Measurements from ENCODE around the gene BBX.

Gene BBX

GRCh38 chr3:107704477-107704876, 181.7 kb downstream of the BBX start:
- Histone ChIP-seq H3K27ac (no peak overlapping the region), H3K4me3 (no peak overlapping the region)
- no peak for TF ChIP-seq CTCF (IDR thresholded peaks at IDR 0.05)
- DNase-seq (ENCODE audit: low spot score) = no peak

DNA sequence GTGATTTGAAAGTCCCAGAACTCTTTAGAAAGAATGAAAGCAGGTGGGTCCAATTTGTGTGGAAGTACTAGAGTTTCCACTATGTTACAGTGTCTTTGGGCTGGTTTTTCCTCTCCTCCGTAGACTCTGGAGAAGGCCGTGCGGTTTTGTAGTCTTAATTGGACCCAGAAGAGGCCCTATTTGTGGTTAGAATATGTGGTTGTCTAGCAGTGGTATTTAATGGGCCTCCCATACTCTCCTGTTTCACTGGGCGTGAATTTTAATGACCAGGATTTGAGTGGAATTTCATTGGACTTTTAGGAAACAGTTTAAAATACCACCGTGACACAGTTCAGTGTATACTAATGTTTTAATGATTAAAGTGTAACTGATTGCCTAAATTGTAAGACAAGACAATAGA, 182.3 kb downstream of the BBX start:
- H3K27ac ChIP-seq = no peak overlapping the region
- no peak overlapping the region for H3K4me3 ChIP-seq
- DNase-seq (ENCODE audit: low spot score) = no peak
- no peak for TF ChIP-seq CTCF (IDR thresholded peaks at IDR 0.05)

- no peak overlapping the region for H3K4me3 ChIP-seq
- no peak for TF ChIP-seq CTCF (IDR thresholded peaks at IDR 0.05)
- no peak for DNase-seq (ENCODE audit: low spot score)
- no peak overlapping the region for H3K27ac ChIP-seq
Measured at GRCh38 chr3:107710851-107711250, 188.1 kb downstream of the BBX start.

GRCh38 chr3:107716734-107717133, 194.0 kb downstream of the BBX start:
- no peak overlapping the region for H3K4me3 ChIP-seq
- H3K27ac ChIP-seq = no peak overlapping the region
- no peak for TF ChIP-seq CTCF (IDR thresholded peaks at IDR 0.05)
- no peak for DNase-seq (ENCODE audit: low spot score)

- TF ChIP-seq CTCF (IDR thresholded peaks at IDR 0.05) = no peak
- Histone ChIP-seq H3K27ac (no peak overlapping the region), H3K4me3 (no peak overlapping the region)
- DNase-seq (ENCODE audit: low spot score) = no peak
Measured at GRCh38 chr3:107718547-107718946, 195.8 kb downstream of the BBX start.

DNA sequence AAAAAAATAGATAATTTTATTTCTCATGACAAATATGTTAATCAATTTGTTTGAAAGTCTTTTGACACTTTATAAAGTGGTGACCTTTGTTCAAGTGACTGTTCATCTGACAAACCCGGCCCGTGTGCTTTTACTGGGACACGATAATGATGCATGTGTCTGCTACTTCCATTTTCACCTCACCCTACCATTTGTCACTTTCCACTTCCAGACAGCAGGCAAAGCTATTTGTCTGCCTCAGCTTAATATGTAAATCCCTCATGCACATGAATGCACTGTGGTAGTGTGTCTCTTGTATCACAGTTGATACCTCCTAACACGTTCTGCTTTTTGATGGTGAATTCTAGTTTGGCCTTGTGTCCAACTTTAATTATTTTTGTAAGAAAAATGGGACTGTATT, 204.3 kb downstream of the BBX start:
- H3K27ac ChIP-seq = no peak overlapping the region
- TF ChIP-seq CTCF (IDR thresholded peaks at IDR 0.05) = no peak
- no peak for DNase-seq (ENCODE audit: low spot score)
- H3K4me3 ChIP-seq = no peak overlapping the region

GRCh38 chr3:107729686-107730085, 206.9 kb downstream of the BBX start:
- no peak for TF ChIP-seq CTCF (IDR thresholded peaks at IDR 0.05)
- H3K4me3 ChIP-seq = no peak overlapping the region
- DNase-seq (ENCODE audit: low spot score) = no peak
- no peak overlapping the region for H3K27ac ChIP-seq

Data from coronary artery (tissue), 2 donors.